Colonic mucosa (tissue), 4 donors: ENCODE data around the gene NRCAM. TPM values are rescaled to one million over a fixed set of nuclear protein-coding genes. Genes with fewer than 3 reads are reported as not detected.

Experiments
- DNase-seq: peaks from one replicate; pipeline ENCODE4 v3.0.0-alpha.2; 2020
- H3K27ac ChIP-seq: fragments of 200-600 bp; one replicate; pipeline ENCODE4 v1.8.0; 2021
- H3K27me3 ChIP-seq: fragments of 200-600 bp; one replicate; pipeline ENCODE4 v1.8.0; 2021
- H3K36me3 ChIP-seq: fragments of 200-600 bp; one replicate; pipeline ENCODE4 v1.8.0; 2021
- H3K4me1 ChIP-seq: fragments of 200-600 bp; one replicate; pipeline ENCODE4 v1.8.0; 2021; ENCODE audit warnings: mild to moderate bottlenecking
- H3K4me3 ChIP-seq: fragments of 200-600 bp; one replicate; pipeline ENCODE4 v1.8.0; 2021
- H3K9ac ChIP-seq, 2 donors: one replicate each; pipeline ENCODE4 v1.7.0; 2013; ENCODE audit warnings: control low read depth in 2 of 2, low read depth in 2 of 2, low read length in 2 of 2
- H3K9me3 ChIP-seq: fragments of 200-600 bp; one replicate; pipeline ENCODE4 v1.8.0; 2021
- intact Hi-C: fragments of 100-400 bp; cut with DNase I; formaldehyde crosslinking; loops from one replicate; pipeline ENCODE4 v1.14.1; 2022
- total RNA-seq, 2 donors: library from RNA; stranded (reverse); fragmentation: NEBNext Ultra II Directional in 1 of 2; extraction: Animal tissue kit (Norgen Biotek cat#: 25700) in 1 of 2; gene quantifications; one replicate each; pipeline ENCODE4 v1.2.1, GENCODE V29; 2021
- TF ChIP-seq, protein P1 (sequence below): fragments of 200-600 bp; IDR thresholded peaks from one replicate; pipeline ENCODE4 v1.8.0; 2022; ENCODE audit warnings: antibody characterized with exemption, mild to moderate bottlenecking
- donor health status: healthy.
- donor health status: DM: no; HTN: no; CAD: no.
- donor health status: DM: no; HTN: no; CAD: no.

Gene NRCAM
- total RNA-seq, 2 donors from 2014 or later = 0.42 to 1.1 TPM

DNA sequence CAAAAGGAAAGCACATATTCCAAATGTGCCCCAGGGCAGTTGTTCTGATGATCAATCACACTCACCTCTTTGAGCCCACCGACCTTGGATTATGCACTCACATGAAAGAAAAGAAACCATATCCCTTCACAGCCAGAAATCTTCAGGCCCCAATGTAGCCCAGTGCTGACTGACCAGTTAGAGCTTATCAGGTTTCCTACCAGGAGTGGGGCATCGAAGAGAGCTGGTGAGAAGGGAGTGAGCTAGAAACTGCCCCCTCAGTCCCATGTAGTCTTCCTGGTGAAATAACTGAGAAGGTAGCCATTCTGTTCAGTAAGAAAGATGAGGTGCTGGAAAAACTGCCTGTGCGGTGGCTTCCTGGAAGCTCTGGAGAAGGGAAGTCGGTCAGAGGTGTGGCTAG, 32.2 kb downstream of the NRCAM start:
- TF ChIP-seq, protein P1, sequence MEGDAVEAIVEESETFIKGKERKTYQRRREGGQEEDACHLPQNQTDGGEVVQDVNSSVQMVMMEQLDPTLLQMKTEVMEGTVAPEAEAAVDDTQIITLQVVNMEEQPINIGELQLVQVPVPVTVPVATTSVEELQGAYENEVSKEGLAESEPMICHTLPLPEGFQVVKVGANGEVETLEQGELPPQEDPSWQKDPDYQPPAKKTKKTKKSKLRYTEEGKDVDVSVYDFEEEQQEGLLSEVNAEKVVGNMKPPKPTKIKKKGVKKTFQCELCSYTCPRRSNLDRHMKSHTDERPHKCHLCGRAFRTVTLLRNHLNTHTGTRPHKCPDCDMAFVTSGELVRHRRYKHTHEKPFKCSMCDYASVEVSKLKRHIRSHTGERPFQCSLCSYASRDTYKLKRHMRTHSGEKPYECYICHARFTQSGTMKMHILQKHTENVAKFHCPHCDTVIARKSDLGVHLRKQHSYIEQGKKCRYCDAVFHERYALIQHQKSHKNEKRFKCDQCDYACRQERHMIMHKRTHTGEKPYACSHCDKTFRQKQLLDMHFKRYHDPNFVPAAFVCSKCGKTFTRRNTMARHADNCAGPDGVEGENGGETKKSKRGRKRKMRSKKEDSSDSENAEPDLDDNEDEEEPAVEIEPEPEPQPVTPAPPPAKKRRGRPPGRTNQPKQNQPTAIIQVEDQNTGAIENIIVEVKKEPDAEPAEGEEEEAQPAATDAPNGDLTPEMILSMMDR = no peak

DNA sequence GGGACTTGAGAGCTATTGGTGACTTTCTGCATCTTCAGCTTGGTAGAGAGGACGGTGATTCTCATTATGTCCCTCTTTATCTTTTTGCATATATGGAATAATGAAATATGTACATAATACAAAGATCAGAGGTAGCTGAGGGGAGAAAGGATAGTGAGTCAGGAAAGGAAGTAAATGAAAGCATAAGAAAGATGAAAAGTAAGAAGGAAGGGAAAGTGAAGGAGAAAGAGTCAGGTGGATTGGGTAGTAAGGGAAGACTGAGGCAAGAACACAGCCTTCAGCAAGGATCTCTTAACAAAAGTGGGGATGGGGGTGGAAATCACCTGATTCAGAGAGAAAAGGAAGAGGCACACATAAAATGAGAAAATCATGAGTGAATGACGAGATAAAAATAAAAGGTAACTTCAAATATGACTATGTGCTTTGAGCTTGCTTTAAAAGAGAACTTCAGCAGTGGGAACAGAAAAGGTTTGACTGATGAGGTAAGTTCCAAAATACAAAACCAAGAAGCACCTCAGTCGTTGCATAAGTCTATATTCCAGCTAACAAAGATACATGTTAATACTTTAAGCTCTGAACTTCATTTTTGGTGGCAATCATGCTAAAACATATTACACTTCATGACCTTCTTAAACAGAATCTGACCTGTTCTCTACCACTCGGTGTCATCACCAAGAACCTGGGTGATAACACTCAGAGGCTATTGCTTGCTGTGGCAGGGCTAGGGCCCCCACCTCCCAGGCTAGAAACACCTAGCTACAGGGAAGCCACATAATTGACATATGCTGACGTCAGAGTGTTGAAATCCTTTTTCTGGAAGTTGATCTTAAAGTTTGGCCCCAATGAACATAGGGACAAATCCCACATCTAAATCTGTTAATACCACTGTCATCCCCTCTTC, 32.9 kb downstream of the NRCAM start:
- H3K9ac ChIP-seq = no peak overlapping the region
- no peaks in the 10 kb centered on the region for H3K27me3 ChIP-seq
- no peak for DNase-seq
- H3K4me1 ChIP-seq = no peaks in the 10 kb centered on the region
- intact Hi-C loops = no loop called here
- H3K9me3 ChIP-seq = no peaks in the 10 kb centered on the region
- H3K36me3 ChIP-seq = no peaks in the 10 kb centered on the region
- H3K4me3 ChIP-seq = no peak overlapping the region
- H3K27ac ChIP-seq = no peak overlapping the region
- TF ChIP-seq, protein P1 = no peak

More for the DNA sequence above, 32.2 kb downstream of the NRCAM start:
- no peaks in the 10 kb centered on the region for H3K36me3 ChIP-seq
- no peaks in the 10 kb centered on the region for H3K9me3 ChIP-seq
- intact Hi-C loops = no loop called here
- no peak for DNase-seq
- no peaks in the 10 kb centered on the region for H3K4me1 ChIP-seq
- no peak overlapping the region for H3K9ac ChIP-seq
- no peaks in the 10 kb centered on the region for H3K27me3 ChIP-seq
- no peak overlapping the region for H3K27ac ChIP-seq
- no peak overlapping the region for H3K4me3 ChIP-seq

DNA sequence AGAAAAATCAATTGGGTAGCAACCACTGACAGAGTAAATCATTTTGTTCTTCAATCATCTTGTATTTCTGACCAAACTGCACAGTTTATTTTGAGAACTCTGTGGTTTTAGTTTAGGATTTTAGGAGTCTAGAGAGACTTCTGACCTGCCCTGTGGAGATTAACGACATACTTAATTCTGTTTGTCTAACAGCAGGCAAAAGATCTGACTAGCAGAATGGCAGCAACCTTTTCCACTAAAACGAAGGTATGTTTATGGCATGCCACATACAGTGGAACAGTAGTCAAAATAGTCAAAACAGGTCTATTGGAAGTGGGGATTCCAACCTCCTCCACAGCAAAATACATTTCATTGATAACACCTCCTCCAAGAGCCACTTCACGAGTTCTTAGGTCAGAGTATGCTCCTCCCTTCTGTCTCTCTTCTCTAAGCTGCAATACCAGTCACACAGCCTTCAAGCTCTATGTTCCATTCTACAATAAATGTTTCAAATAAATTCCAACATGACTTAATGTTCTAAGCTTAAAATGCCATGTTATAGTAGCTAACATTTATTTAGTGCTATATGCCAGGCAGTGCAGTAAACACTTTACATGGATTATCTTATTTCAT, 34.4 kb downstream of the NRCAM start:
- Histone ChIP-seq H3K4me3 (no peak overlapping the region), H3K27ac (no peak overlapping the region), H3K36me3 (no peaks in the 10 kb centered on the region), H3K27me3 (no peaks in the 10 kb centered on the region), H3K4me1 (no peaks in the 10 kb centered on the region), H3K9ac (no peak overlapping the region), H3K9me3 (no peaks in the 10 kb centered on the region)
- TF ChIP-seq, protein P1 = no peak
- no peak for DNase-seq
- intact Hi-C loops = no loop called here

DNA sequence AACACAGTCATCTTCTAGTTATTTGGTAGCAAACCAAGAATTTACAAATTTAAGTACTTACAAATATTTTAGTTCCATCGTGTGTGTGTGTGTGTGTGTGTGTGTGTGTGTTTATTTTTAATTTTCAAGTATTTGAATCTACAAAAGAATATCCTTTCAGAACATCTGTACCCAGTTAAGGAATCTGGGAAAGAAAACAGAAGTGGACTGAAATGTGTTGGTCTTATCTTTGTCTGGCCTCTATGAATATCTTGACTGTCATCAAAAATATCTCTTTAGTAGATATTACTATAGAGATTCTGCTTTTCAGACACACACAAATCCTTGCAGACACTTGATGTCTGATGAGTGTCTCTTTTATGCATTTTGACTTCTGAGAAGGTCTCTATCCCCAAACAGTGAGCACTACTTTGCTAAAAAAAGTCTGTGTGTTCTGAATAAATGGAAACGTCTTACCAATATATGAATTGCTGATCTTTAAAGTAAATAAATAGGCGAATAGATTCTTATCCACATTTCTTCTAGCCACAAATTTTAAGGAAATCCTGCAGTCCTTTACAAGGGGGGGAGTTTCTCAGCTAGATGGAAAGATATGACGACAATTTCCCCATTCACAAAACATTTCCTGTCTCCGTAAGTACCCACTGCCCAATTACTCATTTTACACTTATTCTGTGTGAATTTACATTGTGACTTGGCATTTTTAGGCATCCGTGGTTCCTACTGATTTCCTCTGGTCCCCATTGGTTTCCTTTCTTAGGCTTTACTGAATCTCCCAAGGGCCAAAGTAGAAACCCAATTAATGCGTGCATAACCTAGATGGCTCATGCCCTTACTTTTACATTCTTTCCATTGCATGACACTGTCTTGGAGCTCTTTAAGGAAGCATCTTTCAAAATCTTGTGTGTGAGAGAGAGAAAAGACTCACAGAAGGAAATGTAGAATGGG, 36.0 kb downstream of the NRCAM start:
- intact Hi-C loops = no loop called here
- no peaks in the 10 kb centered on the region for H3K4me1 ChIP-seq
- DNase-seq = no peak
- H3K27ac ChIP-seq = no peak overlapping the region
- H3K9ac ChIP-seq = no peak overlapping the region
- no peak overlapping the region for H3K4me3 ChIP-seq
- H3K27me3 ChIP-seq = no peaks in the 10 kb centered on the region
- TF ChIP-seq, protein P1 = no peak
- no peaks in the 10 kb centered on the region for H3K36me3 ChIP-seq
- H3K9me3 ChIP-seq = no peaks in the 10 kb centered on the region

DNA sequence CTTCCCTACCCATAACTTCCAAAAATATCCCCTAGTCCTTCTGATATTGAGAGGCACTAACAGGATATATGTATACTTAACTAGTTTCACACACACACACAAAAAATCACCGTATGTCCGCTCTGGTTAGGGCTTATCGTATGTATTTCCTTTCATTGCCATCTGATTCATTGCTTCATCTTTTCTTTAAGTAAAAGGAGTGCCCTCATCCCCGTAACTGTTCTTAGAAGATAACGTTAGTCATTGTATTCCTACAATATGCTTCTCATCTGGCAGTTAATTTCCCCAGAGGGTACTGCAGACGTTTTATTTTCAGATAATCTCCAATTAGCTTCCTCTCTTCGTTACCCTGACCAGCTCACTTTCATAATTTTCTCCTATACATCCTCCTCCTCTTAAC, 37.3 kb downstream of the NRCAM start:
- H3K4me3 ChIP-seq = no peak overlapping the region
- intact Hi-C loops = no loop called here
- no peak overlapping the region for H3K9ac ChIP-seq
- no peaks in the 10 kb centered on the region for H3K4me1 ChIP-seq
- H3K27ac ChIP-seq = no peak overlapping the region
- TF ChIP-seq, protein P1 = no peak
- no peak for DNase-seq
- no peaks in the 10 kb centered on the region for H3K36me3 ChIP-seq
- no peaks in the 10 kb centered on the region for H3K9me3 ChIP-seq
- H3K27me3 ChIP-seq = no peaks in the 10 kb centered on the region
